Activated CD8-positive, alpha-beta memory T cell treated with anti-CD3 and anti-CD28 coated beads, Interleukin-2, amount 50 U/mL, for 4 hours (primary cell): ENCODE measurements around the gene GJC1.
"Not testable (repeated sequence)": the region's sequence is repeated elsewhere in the genome, so short reads cannot be mapped to it uniquely, and the experiment has no call there.

Experiments
- DNase-seq: peaks from one replicate; pipeline ENCODE4 v3.0.0-alpha.2; 2020

The GJC1 gene

GRCh38 chr17:44758414-44759085 is 71.5 kb downstream of the GJC1 start, which contains the start of gene ADAM11:
Gene ADAM11, plus strand, starts transcription at chr17:44758988. Its CDS starts 212 bp downstream, at chr17:44759200.
- no peak for DNase-seq

- DNase-seq: no peak
These were observed 72.1 kb downstream of the GJC1 start for GRCh38 chr17:44757918-44758413.

GRCh38 chr17:44757045-44757917 is 72.8 kb downstream of the GJC1 start:
- DNase-seq: no peak

GRCh38 chr17:44755180-44755579 is 74.9 kb downstream of the GJC1 start:
- DNase-seq: not testable (repeated sequence)

- DNase-seq: no peak
These were observed 75.8 kb downstream of the GJC1 start for GRCh38 chr17:44754276-44754675.

- no peak for DNase-seq
These were observed 76.9 kb downstream of the GJC1 start for GRCh38 chr17:44752953-44753861.

GRCh38 chr17:44751806-44752205 is 78.3 kb downstream of the GJC1 start:
- DNase-seq: no peak

- no peak for DNase-seq
These were observed 78.8 kb downstream of the GJC1 start for GRCh38 chr17:44751331-44751730.

GRCh38 chr17:44749980-44750318 is 80.1 kb downstream of the GJC1 start:
- no peak for DNase-seq

GRCh38 chr17:44749076-44749979 is 80.8 kb downstream of the GJC1 start:
- DNase-seq: no peak
